Mucosa of descending colon (tissue), 3 donors: Measurements from ENCODE around the gene SNX15. TPM values are rescaled to one million over a fixed set of nuclear protein-coding genes. Genes with fewer than 3 reads are reported as not detected.

Experiments used
- ATAC-seq: fragments of 200-7000 bp; cut with Tn5 transposase; one replicate; pipeline ENCODE4 v1.9.1; 2020; ENCODE audit warnings: mild to moderate bottlenecking, moderate library complexity
- DNase-seq, 3 donors: peaks; one replicate each; pipeline ENCODE4 v3.0.0-alpha.2; 2020
- H3K36me3 ChIP-seq: fragments of 200-600 bp; one replicate; pipeline ENCODE4 v1.8.0; 2021; ENCODE audit warnings: low read depth, mild to moderate bottlenecking
- H3K4me1 ChIP-seq: fragments of 200-600 bp; one replicate; pipeline ENCODE4 v1.8.0; 2021; ENCODE audit warnings: low read depth, mild to moderate bottlenecking
- H3K4me3 ChIP-seq: fragments of 200-600 bp; one replicate; pipeline ENCODE4 v1.8.0; 2021; ENCODE audit warnings: mild to moderate bottlenecking
- H3K9me3 ChIP-seq: fragments of 200-600 bp; one replicate; pipeline ENCODE4 v1.8.0; 2021; ENCODE audit warnings: mild to moderate bottlenecking
- intact Hi-C, 2 donors: fragments of 100-400 bp; cut with DNase I in 1 of 2; cut with micrococcal nuclease in 1 of 2; formaldehyde crosslinking; loops; one replicate each; pipeline versions ENCODE4 v1.11.0 to v1.11.1; 2022; cut with DNase I, micrococcal nuclease
- total RNA-seq, 3 donors: library from RNA; stranded (reverse); fragmentation: NEBNext Ultra II Directional in 2 of 3; extraction: Animal tissue kit (Norgen Biotek cat#: 25700) in 2 of 3; gene quantifications; one replicate each; pipeline versions ENCODE4 v1.2.1 to v1.2.4, GENCODE V29; 2021 to 2023
- TF ChIP-seq, protein P1 (sequence below): fragments of 200-600 bp; IDR thresholded peaks from one replicate; pipeline ENCODE4 v1.8.0; 2022; ENCODE audit warnings: antibody characterized with exemption, mild to moderate bottlenecking
- donor health status: DM: no; HTN: no; CAD: no; lungs with moderate emphysema.
- donor health status: DM: no; HTN: no; CAD: no.
- donor health status: DM: no; HTN: yes; CAD: no.

SNX15 gene
- total RNA-seq, 3 donors from 2014 or later: 28.5 to 46.6 (median 42.8) TPM

DNA sequence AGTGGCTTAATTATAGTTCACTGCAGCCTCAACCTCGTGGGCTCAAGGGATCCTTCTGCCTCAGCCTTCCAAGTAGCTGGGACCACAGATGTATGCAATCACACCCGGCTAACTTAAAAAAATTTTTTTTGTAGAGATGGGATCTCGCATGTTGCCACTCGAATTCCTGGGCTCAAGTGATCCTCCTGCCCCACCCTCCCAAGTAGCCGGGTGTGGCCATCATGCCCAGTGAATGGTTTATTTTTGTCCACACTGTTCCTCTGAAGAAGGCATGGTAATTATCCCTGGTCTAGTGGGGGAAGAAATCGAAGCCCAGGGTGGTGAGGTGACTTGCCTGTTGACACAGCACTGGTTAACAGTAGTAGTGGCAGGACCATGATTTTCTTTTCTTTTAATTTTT, 15.7 kb downstream of the SNX15 start:
- ATAC-seq: no peak
- H3K4me3 ChIP-seq: no peak overlapping the region
- no peaks in the 10 kb centered on the region for H3K36me3 ChIP-seq
- DNase-seq: no peak
- no peaks in the 10 kb centered on the region for H3K9me3 ChIP-seq
- intact Hi-C loops: no loop called here
- peaks cover 26% of the 10 kb centered on the region for H3K4me1 ChIP-seq
- TF ChIP-seq, protein P1, sequence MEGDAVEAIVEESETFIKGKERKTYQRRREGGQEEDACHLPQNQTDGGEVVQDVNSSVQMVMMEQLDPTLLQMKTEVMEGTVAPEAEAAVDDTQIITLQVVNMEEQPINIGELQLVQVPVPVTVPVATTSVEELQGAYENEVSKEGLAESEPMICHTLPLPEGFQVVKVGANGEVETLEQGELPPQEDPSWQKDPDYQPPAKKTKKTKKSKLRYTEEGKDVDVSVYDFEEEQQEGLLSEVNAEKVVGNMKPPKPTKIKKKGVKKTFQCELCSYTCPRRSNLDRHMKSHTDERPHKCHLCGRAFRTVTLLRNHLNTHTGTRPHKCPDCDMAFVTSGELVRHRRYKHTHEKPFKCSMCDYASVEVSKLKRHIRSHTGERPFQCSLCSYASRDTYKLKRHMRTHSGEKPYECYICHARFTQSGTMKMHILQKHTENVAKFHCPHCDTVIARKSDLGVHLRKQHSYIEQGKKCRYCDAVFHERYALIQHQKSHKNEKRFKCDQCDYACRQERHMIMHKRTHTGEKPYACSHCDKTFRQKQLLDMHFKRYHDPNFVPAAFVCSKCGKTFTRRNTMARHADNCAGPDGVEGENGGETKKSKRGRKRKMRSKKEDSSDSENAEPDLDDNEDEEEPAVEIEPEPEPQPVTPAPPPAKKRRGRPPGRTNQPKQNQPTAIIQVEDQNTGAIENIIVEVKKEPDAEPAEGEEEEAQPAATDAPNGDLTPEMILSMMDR: no peak

DNA sequence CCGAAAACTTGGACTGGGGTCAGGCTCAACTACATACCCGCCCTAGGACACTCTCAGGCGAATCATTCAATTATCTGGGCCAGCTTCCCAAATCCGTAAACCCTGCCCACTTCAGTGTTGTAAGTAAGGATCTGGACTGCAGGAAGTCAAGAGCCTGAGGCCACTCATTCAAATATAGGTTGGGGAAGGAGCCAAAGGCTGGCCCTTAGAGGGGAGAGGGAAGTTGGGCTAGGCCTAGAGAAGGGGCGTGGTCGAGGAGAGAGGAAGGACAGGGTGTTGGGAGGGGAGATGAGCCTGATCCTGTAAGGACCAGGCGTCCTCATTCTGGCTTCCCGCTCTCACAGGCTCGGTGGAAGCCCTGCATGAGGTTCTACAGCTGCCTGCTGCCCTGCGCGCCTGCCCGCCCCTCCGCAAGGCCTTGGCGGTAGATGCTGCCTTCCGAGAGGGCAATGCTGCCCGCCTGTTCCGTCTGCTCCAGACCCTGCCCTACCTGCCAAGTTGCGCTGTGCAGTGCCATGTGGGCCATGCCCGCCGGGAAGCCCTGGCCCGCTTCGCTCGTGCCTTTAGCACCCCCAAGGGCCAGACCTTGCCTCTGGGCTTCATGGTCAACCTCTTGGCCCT, 16.8 kb downstream of the SNX15 start:
- TF ChIP-seq, protein P1: no peak
- ATAC-seq: no peak
- intact Hi-C loops: no loop called here
- no peak for DNase-seq
- Histone ChIP-seq H3K9me3 (no peaks in the 10 kb centered on the region), H3K4me1 (peaks cover 26% of the 10 kb centered on the region), H3K36me3 (no peaks in the 10 kb centered on the region), H3K4me3 (no peak overlapping the region)

DNA sequence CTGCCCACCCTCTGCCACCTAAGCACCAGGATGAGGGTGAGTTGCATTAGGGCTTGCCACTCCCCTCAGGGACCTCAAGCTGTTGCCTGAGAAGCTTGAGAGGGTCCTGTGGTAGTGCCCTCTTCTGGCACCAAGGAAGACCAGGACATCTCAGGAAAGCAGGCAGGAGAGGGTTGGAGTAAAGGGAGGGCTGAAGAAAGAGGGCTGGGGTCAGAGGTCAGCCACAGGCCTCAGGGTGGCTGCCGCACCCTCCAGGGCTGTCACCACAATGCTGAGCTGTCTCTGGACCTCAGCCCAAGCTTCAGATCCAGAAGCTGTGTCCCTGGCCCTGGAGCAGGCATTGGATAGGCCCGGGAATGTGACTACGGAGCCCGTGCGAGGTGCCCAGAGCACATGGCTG, 17.8 kb downstream of the SNX15 start:
- H3K9me3 ChIP-seq: no peaks in the 10 kb centered on the region
- intact Hi-C loops: no loop called here
- peaks cover 25% of the 10 kb centered on the region for H3K4me1 ChIP-seq
- DNase-seq (no peak), ATAC-seq (no peak)
- TF ChIP-seq, protein P1: no peak
- no peaks in the 10 kb centered on the region for H3K36me3 ChIP-seq
- no peak overlapping the region for H3K4me3 ChIP-seq

DNA sequence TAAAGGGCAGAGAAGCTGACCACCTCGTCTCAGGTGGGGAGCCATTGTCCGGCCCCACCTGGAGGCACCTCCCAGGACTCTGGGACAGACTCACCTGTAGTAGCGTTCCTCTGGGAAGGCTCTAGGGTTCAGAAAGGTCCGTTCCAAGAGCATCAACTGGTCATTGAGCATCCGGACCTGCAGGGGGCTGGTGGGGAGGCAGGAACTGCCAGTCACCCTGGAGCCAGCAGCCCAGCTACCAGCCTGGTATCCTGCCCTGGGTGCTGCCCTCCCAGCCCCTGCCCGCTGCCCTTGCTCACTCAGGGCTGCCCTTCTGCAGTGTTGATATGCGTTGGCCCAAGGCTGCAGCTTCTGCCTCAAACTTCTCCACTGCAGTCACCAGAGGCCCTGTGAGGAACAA, 18.5 kb downstream of the SNX15 start:
- ATAC-seq (no peak), DNase-seq (no peak)
- intact Hi-C loops: no loop called here
- H3K4me3 ChIP-seq: no peak overlapping the region
- peaks cover 20% of the 10 kb centered on the region for H3K4me1 ChIP-seq
- TF ChIP-seq, protein P1: no peak
- no peaks in the 10 kb centered on the region for H3K36me3 ChIP-seq
- H3K9me3 ChIP-seq: no peaks in the 10 kb centered on the region

DNA sequence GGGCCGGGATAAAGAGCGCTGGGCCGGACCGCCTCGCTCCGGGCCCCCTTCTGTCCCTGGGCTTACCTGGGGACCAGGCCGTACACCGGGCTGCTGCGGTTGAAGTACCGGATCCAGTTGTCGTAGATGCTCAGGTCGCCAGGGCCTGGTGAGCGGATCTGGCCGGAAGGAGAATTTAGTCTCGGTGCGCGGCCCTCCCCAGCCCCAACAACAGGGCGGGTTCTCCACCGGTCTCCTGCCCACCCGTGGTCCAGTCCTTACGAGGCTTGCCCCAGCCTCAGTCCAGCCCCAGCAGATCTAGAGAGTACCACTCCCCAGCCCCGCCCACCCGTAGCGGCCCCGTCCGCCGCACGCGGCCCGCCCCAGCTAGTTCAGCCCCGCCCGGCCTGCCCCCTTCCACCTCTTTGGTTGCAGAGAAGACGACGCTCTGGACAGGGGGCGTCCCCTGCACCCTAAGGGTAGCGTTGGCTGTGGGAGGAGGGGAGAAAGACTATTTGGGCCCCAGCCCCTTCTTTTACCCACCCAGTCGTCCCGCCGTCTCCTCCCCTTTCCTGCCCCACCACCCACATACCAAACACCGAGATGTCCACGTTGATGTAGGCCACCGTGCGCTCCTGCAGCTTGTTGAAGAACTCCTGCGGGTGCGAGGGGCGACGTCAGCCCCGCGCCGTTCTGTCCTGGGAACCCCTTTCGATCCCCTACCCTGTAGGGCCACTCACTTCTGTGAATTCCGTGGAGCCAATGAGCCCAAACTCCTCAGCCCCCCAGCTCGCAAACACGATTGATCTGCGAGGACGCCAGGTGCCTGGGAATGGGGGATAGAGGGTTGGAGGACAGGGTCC, 20.6 kb downstream of the SNX15 start:
- DNase-seq: no peak
- H3K4me1 ChIP-seq: peaks cover 7% of the 10 kb centered on the region
- intact Hi-C loops: no loop called here

More for the DNA sequence above, 20.6 kb downstream of the SNX15 start:
- peak; percentile 49 for ATAC-seq
- TF ChIP-seq, protein P1: no peak
- Histone ChIP-seq H3K36me3 (no peaks in the 10 kb centered on the region), H3K9me3 (no peaks in the 10 kb centered on the region), H3K4me3 (no peak overlapping the region)
